Stimulated activated naive CD8-positive, alpha-beta T cell treated with anti-CD3 and anti-CD28 coated beads, Interleukin-15, Interleukin-2, amounts not matched to agents 100 ng/mL and 50 ng/mL, for 24 hours (primary cell): ENCODE results near the gene RHOH.
A peak's percentile ranks its signal among the peaks of the same experiment; 100 is the strongest.
"Not testable (repeated sequence)": the region's sequence is repeated elsewhere in the genome, so short reads cannot be mapped to it uniquely, and the experiment has no call there.

Source experiments
- H3K27ac Mint-ChIP-seq: one replicate; pipeline ENCODE4 v1.8.0; 2021; ENCODE audit warnings: mild to moderate bottlenecking, mixed read lengths
- H3K27me3 Mint-ChIP-seq: one replicate; pipeline ENCODE4 v1.8.0; 2021; ENCODE audit warnings: mixed read lengths
- H3K36me3 Mint-ChIP-seq: one replicate; pipeline ENCODE4 v1.8.0; 2021; ENCODE audit warnings: low read depth, mixed read lengths
- H3K4me1 Mint-ChIP-seq: one replicate; pipeline ENCODE4 v1.8.0; 2021; ENCODE audit warnings: low read depth, mixed read lengths
- H3K4me3 Mint-ChIP-seq: one replicate; pipeline ENCODE4 v1.8.0; 2021; ENCODE audit warnings: mild to moderate bottlenecking, mixed read lengths
- H3K9me3 Mint-ChIP-seq: one replicate; pipeline ENCODE4 v1.8.0; 2021; ENCODE audit warnings: mixed read lengths

RHOH gene

GRCh38 chr4:40264995-40265909 is 68.4 kb downstream of the RHOH start:
- peak overlapping the region; percentile 98 for H3K27ac Mint-ChIP-seq
- H3K36me3 Mint-ChIP-seq: no peaks in the 10 kb centered on the region
- H3K4me1 Mint-ChIP-seq: peaks cover 71% of the 10 kb centered on the region
- no peaks in the 10 kb centered on the region for H3K27me3 Mint-ChIP-seq
- no peaks in the 10 kb centered on the region for H3K9me3 Mint-ChIP-seq
- peak overlapping the region; percentile 76 for H3K4me3 Mint-ChIP-seq

GRCh38 chr4:40265910-40266274 is 69.1 kb downstream of the RHOH start:
- Mint-ChIP-seq H3K4me1 (peaks cover 69% of the 10 kb centered on the region), H3K4me3 (peak overlapping the region; percentile 76)

DNA sequence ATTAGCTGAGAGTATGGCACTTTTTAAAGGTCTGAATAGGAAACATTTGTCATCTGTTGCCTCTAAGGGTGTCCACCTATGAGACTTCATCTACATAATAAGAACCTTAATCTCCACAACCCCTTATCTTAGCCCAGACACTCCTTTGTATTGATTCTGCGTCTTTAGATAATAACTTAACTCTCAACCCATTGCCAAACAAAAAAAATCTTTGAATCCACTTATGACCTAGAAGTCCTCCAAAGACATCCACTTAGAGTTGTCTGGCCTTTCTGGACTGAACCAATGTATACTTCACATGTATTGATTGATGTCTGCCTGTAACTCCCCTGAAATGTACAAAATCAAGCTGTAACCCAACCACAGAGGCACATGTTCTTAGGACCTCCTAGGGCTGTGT is 72.3 kb downstream of the RHOH start:
- Mint-ChIP-seq H3K4me1 (peaks cover 62% of the 10 kb centered on the region), H3K27me3 (no peaks in the 10 kb centered on the region), H3K4me3 (no peak overlapping the region), H3K9me3 (no peaks in the 10 kb centered on the region), H3K27ac (no peak overlapping the region), H3K36me3 (no peaks in the 10 kb centered on the region)

More at GRCh38 chr4:40265910-40266274, 69.1 kb downstream of the RHOH start:
- Mint-ChIP-seq H3K36me3 (no peaks in the 10 kb centered on the region), H3K9me3 (no peaks in the 10 kb centered on the region), H3K27me3 (no peaks in the 10 kb centered on the region), H3K27ac (peak overlapping the region; percentile 98)

GRCh38 chr4:40270609-40271008 is 73.8 kb downstream of the RHOH start:
- no peaks in the 10 kb centered on the region for H3K36me3 Mint-ChIP-seq
- H3K4me3 Mint-ChIP-seq: no peak overlapping the region
- H3K4me1 Mint-ChIP-seq: peaks cover 61% of the 10 kb centered on the region
- no peak overlapping the region for H3K27ac Mint-ChIP-seq
- H3K27me3 Mint-ChIP-seq: no peaks in the 10 kb centered on the region
- H3K9me3 Mint-ChIP-seq: no peaks in the 10 kb centered on the region

DNA sequence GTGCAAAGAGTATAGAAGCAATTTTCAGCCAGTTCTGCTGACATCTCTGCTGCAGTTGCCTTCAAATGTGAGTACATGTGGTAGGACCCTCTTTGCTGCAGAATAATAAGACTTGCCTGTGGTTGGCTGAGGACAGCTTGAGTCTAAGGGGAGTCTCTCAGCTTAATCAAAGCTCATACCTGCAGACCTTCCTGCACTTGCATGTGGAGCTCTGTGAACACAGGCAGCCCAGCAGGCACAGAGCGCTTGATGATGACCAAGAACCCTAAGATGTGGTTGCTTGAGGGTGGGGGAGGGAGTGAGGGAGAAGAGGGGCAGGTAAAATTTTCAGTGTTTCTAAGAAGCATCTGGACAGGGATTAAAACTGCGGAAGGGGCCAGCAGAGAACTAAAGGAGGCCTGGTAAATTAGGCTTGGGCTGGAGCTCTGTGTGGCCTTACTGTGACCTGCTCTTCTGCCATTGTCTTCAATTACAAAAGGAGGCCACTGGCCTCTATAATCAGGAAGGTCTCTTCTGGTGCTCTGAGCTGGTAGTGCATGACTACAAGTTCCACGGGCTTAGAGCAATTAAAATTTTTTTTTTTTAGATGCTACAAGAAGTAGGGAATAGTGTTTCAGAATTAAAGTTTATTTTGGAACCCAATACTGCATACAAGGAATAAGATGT is 78.4 kb downstream of the RHOH start:
- H3K27me3 Mint-ChIP-seq: no peaks in the 10 kb centered on the region
- H3K36me3 Mint-ChIP-seq: no peaks in the 10 kb centered on the region
- no peaks in the 10 kb centered on the region for H3K9me3 Mint-ChIP-seq
- H3K4me3 Mint-ChIP-seq: no peak overlapping the region
- H3K4me1 Mint-ChIP-seq: peaks cover 51% of the 10 kb centered on the region
- H3K27ac Mint-ChIP-seq: no peak overlapping the region

- Mint-ChIP-seq H3K27ac (no peak overlapping the region), H3K36me3 (peaks cover 7% of the 10 kb centered on the region), H3K4me3 (no peak overlapping the region), H3K27me3 (no peaks in the 10 kb centered on the region), H3K4me1 (peaks cover 62% of the 10 kb centered on the region), H3K9me3 (peaks cover 10% of the 10 kb centered on the region)
Observed at GRCh38 chr4:40276546-40276945, 79.7 kb downstream of the RHOH start.

DNA sequence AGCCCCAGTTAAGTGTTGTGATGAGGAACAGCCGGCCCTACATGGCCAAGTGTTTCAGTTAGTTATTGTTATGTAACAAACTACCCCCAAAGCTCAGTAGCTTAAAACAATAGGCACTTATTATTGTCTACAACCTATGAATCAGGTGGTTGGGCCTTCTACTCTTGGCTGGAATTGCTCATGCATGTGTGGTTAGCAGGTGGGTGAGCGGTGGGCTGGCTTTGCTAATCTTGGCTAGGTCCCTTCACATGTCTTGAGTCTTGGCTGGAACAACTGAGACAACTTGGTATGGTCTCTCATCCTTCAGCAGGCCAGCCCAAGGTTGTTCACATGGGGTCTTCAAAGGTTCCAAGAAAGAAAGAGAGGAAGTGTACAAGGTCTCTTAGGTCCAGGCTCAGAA is 83.8 kb downstream of the RHOH start:
- peaks cover 22% of the 10 kb centered on the region for H3K36me3 Mint-ChIP-seq
- H3K27me3 Mint-ChIP-seq: no peaks in the 10 kb centered on the region
- peaks cover 22% of the 10 kb centered on the region for H3K9me3 Mint-ChIP-seq
- peaks cover 72% of the 10 kb centered on the region for H3K4me1 Mint-ChIP-seq
- peak overlapping the region; percentile 62 for H3K4me3 Mint-ChIP-seq
- peak overlapping the region; percentile 98 for H3K27ac Mint-ChIP-seq

- Mint-ChIP-seq H3K27me3 (no peaks in the 10 kb centered on the region), H3K4me3 (peak overlapping the region; percentile 62), H3K4me1 (peaks cover 72% of the 10 kb centered on the region), H3K36me3 (peaks cover 22% of the 10 kb centered on the region), H3K9me3 (peaks cover 22% of the 10 kb centered on the region), H3K27ac (peak overlapping the region; percentile 98)
Observed at GRCh38 chr4:40281099-40281498, 84.3 kb downstream of the RHOH start.

DNA sequence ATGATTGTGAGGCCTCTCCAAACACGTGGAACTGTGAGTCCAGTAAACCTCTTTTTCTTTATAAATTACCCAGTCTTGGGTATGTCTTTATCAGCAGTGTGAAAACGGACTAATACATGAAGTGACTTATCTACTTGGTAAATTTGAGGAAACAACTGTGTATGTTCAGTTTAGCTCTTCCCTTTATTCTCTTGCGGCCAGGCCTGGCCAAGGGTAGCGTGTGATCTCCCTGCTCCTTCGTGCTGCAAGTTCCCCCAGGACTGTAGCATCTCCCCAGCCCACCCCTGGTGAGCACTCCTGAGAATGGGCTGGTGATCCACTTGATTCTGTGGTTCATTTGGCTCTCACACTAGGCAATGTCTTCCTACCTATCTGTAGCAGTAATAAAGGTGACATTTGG is 85.1 kb downstream of the RHOH start:
- peak overlapping the region; percentile 98 for H3K27ac Mint-ChIP-seq
- peak overlapping the region; percentile 7 for H3K4me3 Mint-ChIP-seq
- H3K36me3 Mint-ChIP-seq: peaks cover 22% of the 10 kb centered on the region
- H3K27me3 Mint-ChIP-seq: no peaks in the 10 kb centered on the region
- H3K4me1 Mint-ChIP-seq: peaks cover 70% of the 10 kb centered on the region
- peaks cover 22% of the 10 kb centered on the region for H3K9me3 Mint-ChIP-seq

- H3K27me3 Mint-ChIP-seq, H3K4me3 Mint-ChIP-seq: not testable (repeated sequence)
- H3K27ac Mint-ChIP-seq: peak overlapping the region; percentile 98
- peaks cover 22% of the 10 kb centered on the region for H3K36me3 Mint-ChIP-seq
- peaks cover 22% of the 10 kb centered on the region for H3K9me3 Mint-ChIP-seq
- peaks cover 76% of the 10 kb centered on the region for H3K4me1 Mint-ChIP-seq
Observed at GRCh38 chr4:40282857-40283256, 86.0 kb downstream of the RHOH start.

- Mint-ChIP-seq H3K9me3 (peaks cover 22% of the 10 kb centered on the region), H3K36me3 (peaks cover 22% of the 10 kb centered on the region), H3K4me1 (peaks cover 81% of the 10 kb centered on the region), H3K4me3 (peak overlapping the region; percentile 54), H3K27ac (peak overlapping the region; percentile 98), H3K27me3 (no peaks in the 10 kb centered on the region)
Observed at GRCh38 chr4:40283413-40283812, 86.6 kb downstream of the RHOH start.

DNA sequence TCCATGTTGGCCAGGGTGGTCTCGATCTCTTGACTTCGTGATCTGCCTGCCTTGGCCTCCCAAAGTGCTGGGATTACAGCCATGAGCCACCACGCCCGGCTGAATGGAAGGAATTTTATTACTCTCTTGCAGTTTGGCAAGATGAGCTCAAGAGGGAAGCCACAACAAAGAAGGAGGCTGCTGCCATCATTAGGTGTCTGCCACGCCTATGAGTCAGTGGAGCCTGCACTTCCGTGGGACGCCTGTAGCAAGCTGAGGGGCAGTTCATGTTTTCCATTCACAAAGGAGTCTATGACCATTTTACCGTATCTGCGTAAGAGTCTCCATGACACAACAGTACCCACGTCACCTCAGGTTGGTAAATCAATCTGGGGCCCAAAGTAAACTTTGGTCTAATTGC is 87.1 kb downstream of the RHOH start:
- Mint-ChIP-seq H3K4me3 (peak overlapping the region; percentile 54), H3K9me3 (peaks cover 22% of the 10 kb centered on the region), H3K27ac (peak overlapping the region; percentile 98), H3K36me3 (peaks cover 22% of the 10 kb centered on the region), H3K27me3 (no peaks in the 10 kb centered on the region), H3K4me1 (peaks cover 85% of the 10 kb centered on the region)

DNA sequence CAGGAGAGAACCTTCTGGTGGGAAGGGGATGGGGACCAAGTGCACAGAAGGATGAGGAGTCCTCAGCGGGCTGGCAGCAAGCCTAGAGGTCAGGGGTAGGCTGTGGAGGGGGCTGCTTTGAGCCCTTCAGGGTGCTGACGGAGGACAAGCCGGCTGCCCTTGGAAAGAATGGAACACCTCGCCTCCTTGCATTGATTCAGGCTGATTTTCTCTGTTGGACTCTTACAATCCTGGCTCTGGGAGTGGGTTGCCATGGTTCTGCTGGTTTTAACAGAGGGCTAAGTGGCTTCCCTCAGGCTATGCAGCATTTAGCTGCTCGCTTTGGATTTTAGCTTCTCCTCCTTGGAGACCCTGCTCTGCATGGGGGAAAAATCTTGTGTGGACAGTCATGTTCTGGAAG is 88.9 kb downstream of the RHOH start:
- H3K27ac Mint-ChIP-seq: peak overlapping the region; percentile 82
- no peak overlapping the region for H3K4me3 Mint-ChIP-seq
- no peaks in the 10 kb centered on the region for H3K27me3 Mint-ChIP-seq
- H3K9me3 Mint-ChIP-seq: peaks cover 19% of the 10 kb centered on the region
- peaks cover 21% of the 10 kb centered on the region for H3K36me3 Mint-ChIP-seq
- peaks cover 92% of the 10 kb centered on the region for H3K4me1 Mint-ChIP-seq

DNA sequence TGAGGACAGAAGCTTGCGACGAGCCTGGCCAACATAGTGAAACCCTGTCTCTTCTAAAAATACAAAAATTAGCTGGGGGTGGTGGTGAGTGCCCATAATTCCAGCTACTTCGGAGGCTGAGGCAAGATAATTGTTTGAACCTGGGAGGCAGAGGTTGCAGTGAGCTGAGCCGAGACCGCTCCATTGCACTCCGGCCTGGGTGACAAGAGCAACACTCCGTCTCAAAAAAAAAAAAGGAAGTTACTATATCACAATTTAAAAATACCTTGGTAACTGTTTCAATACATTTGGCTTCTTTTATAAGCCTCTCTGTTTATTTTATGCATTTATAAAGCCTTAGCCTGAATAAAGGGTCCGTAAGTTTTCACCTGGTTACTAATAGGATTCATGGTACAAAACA is 91.7 kb downstream of the RHOH start:
- H3K4me1 Mint-ChIP-seq: peaks cover 91% of the 10 kb centered on the region
- H3K27me3 Mint-ChIP-seq: no peaks in the 10 kb centered on the region
- peak overlapping the region; percentile 69 for H3K4me3 Mint-ChIP-seq
- peak overlapping the region; percentile 96 for H3K27ac Mint-ChIP-seq
- peaks cover 12% of the 10 kb centered on the region for H3K9me3 Mint-ChIP-seq
- peaks cover 10% of the 10 kb centered on the region for H3K36me3 Mint-ChIP-seq

DNA sequence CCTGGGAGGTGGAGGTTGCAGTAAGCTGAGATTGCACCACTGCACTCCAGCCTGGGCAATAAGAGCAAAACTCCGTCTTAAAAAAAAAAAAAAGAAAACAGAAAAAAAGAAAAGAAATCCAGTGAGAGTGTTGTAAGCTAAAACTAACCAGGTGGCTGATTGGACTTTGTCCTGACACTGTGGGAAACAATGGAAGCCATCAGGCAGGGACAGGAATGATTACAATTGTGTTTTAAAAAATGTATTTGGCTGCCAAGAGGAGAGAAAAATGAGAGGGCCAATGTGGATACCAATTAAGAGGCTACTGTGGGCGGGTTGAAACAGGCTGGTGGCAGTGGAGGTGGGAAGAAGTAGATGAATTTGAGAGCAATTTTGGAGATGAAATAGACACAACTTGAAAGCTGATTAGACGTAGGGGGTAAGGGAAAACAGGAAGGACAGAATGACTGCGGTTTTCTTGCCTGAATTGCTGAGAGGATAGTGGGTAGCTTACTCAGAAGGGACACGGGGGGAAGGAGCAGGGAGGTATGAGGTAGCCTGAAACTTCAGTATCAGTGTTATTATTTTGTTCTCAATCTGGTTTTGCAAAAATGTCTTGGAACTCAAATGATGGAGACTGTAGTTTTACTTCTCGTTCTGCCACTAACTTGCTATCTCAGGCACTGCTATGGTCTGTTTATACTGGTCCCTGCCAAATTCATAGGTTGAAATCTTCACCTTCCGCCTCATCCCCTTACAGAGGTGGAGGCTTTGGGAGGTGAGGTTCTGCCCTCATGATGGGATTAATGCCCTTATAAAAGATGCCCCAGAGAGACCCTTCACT is 92.7 kb downstream of the RHOH start:
- H3K9me3 Mint-ChIP-seq: peaks cover 8% of the 10 kb centered on the region
- no peaks in the 10 kb centered on the region for H3K27me3 Mint-ChIP-seq
- peaks cover 7% of the 10 kb centered on the region for H3K36me3 Mint-ChIP-seq
- peak overlapping the region; percentile 69 for H3K4me3 Mint-ChIP-seq
- peak overlapping the region; percentile 96 for H3K27ac Mint-ChIP-seq
- peaks cover 81% of the 10 kb centered on the region for H3K4me1 Mint-ChIP-seq
